Hepatocyte (in vitro differentiated cells): ENCODE data around the gene ACCSL.

Experiments used
- CTCF ChIP-seq: fragments of 200-600 bp; sonication (generic); IDR thresholded peaks from 2 replicates; pipeline ENCODE4 v1.5.1; 2016; ENCODE audit warnings: antibody characterized with exemption, mild to moderate bottlenecking; ENCODE audit not compliant: poor library complexity
- EZH2 ChIP-seq: fragments of 200-600 bp; sonication (generic); IDR thresholded peaks from 2 replicates; pipeline ENCODE4 v1.6.1; 2016; ENCODE audit warnings: antibody characterized with exemption, mild to moderate bottlenecking, borderline replicate concordance

GRCh38 chr11:44080951-44081350 lies 33.2 kb downstream of the ACCSL start:
- no peak for TF ChIP-seq CTCF
- no peak for TF ChIP-seq EZH2
